ENCODE measurements around the gene LRRC56. TPM values are rescaled to one million over a fixed set of nuclear protein-coding genes. Genes with fewer than 3 reads are reported as not detected.

Gene LRRC56
- total RNA-seq, 2 experiments from 2014 or later = 2.4 TPM

- Mint-ChIP-seq H3K36me3 (ENCODE audit: low read depth) (peaks cover 37% of the 10 kb centered on the region), H3K9me3 (peaks cover 2% of the 10 kb centered on the region), H3K4me3 (no peak overlapping the region), H3K27ac (no peak overlapping the region), H3K4me1 (ENCODE audit: low read depth) (no peaks in the 10 kb centered on the region), H3K27me3 (no peaks in the 10 kb centered on the region)
- no peak for ATAC-seq (ENCODE audit: poor library complexity)
- TF ChIP-seq CTCF (IDR thresholded peaks at IDR 0.05) = no peak
- POLR2A ChIA-PET = no interaction called here
- Histone ChIP-seq H3K27ac (ENCODE audit: low read depth in 1 of 2, low read length in 2 of 2) (no peak overlapping the region), H3K27me3 (ENCODE audit: control insufficient read depth in 1 of 2, insufficient read depth in 2 of 2, low read length in 2 of 2) (no peaks in the 10 kb centered on the region), H3K36me3 (ENCODE audit: insufficient read depth, low read length) (peaks cover 11% of the 10 kb centered on the region), H3K4me1 (ENCODE audit: insufficient read depth, low read length) (peaks cover 3% of the 10 kb centered on the region), H3K4me3 (ENCODE audit: low read length) (no peak overlapping the region), H3K9me3 (ENCODE audit: control insufficient read depth in 1 of 2, insufficient read depth in 1 of 2, low read length in 2 of 2) (peaks cover 6 to 16% of the 10 kb centered on the region in 2 experiments)
- DNase-seq = no peak
- intact Hi-C loops (cut with DNase I, micrococcal nuclease) = loop anchor here in 1 of 2 experiments (10.0 kb wide), 1 partner anchor 208 kb away; the partner anchor contains the start of gene IFITM2
- CTCF ChIA-PET = no interaction called here
Observed at GRCh38 chr11:512761-513595, 24.3 kb upstream of the LRRC56 start.

- DNase-seq (no peak), ATAC-seq (ENCODE audit: poor library complexity) (no peak)
- intact Hi-C loops (cut with DNase I, micrococcal nuclease) = loop anchor here in 1 of 2 experiments (10.0 kb wide), 1 partner anchor 210 kb away; the partner anchor contains the start of gene IFITM2
- no peak overlapping the region for H3K27ac ChIP-seq (ENCODE audit: low read depth in 1 of 2, low read length in 2 of 2)
- TF ChIP-seq CTCF (IDR thresholded peaks at IDR 0.05) = no peak
- CTCF ChIA-PET = no interaction called here
- peaks cover 6 to 16% of the 10 kb centered on the region in 2 experiments for H3K9me3 ChIP-seq (ENCODE audit: control insufficient read depth in 1 of 2, insufficient read depth in 1 of 2, low read length in 2 of 2)
- Mint-ChIP-seq H3K27me3 (no peaks in the 10 kb centered on the region), H3K9me3 (peaks cover 2% of the 10 kb centered on the region), H3K4me3 (no peak overlapping the region), H3K27ac (no peak overlapping the region), H3K4me1 (ENCODE audit: low read depth) (peaks cover 4% of the 10 kb centered on the region), H3K36me3 (ENCODE audit: low read depth) (peaks cover 32% of the 10 kb centered on the region)
- no peak overlapping the region for H3K4me3 ChIP-seq (ENCODE audit: low read length)
- H3K36me3 ChIP-seq (ENCODE audit: insufficient read depth, low read length) = peaks cover 5% of the 10 kb centered on the region
- POLR2A ChIA-PET = interaction anchor here (1.2 kb wide), 1 partner anchor 307 kb away, joined by 3 read pairs; the partner anchor contains the start of genes BET1L and RIC8A
- H3K27me3 ChIP-seq (ENCODE audit: control insufficient read depth in 1 of 2, insufficient read depth in 2 of 2, low read length in 2 of 2) = no peaks in the 10 kb centered on the region
- peaks cover 8% of the 10 kb centered on the region for H3K4me1 ChIP-seq (ENCODE audit: insufficient read depth, low read length)
Observed at GRCh38 chr11:514606-515005, 22.7 kb upstream of the LRRC56 start.

GRCh38 chr11:515131-515530 is 22.2 kb upstream of the LRRC56 start:
- H3K4me3 Mint-ChIP-seq = peak overlapping the region; percentile 10
- ChIA-PET CTCF (no interaction called here), POLR2A (interaction anchor here (1.2 kb wide), 1 partner anchor 308 kb away, joined by 3 read pairs; the partner anchor contains the start of genes BET1L and RIC8A)
- no peaks in the 10 kb centered on the region for H3K27me3 Mint-ChIP-seq
- ATAC-seq (ENCODE audit: poor library complexity) (no peak), DNase-seq (no peak)
- Histone ChIP-seq H3K27ac (ENCODE audit: low read depth in 1 of 2, low read length in 2 of 2) (no peak overlapping the region), H3K27me3 (ENCODE audit: control insufficient read depth in 1 of 2, insufficient read depth in 2 of 2, low read length in 2 of 2) (no peaks in the 10 kb centered on the region), H3K36me3 (ENCODE audit: insufficient read depth, low read length) (no peaks in the 10 kb centered on the region), H3K9me3 (ENCODE audit: control insufficient read depth in 1 of 2, insufficient read depth in 1 of 2, low read length in 2 of 2) (peaks cover 6 to 16% of the 10 kb centered on the region in 2 experiments), H3K4me3 (ENCODE audit: low read length) (no peak overlapping the region), H3K4me1 (ENCODE audit: insufficient read depth, low read length) (peaks cover 8% of the 10 kb centered on the region)
- peaks cover 4% of the 10 kb centered on the region for H3K4me1 Mint-ChIP-seq (ENCODE audit: low read depth)
- H3K27ac Mint-ChIP-seq = no peak overlapping the region
- H3K9me3 Mint-ChIP-seq = peaks cover 2% of the 10 kb centered on the region
- intact Hi-C loops (cut with DNase I, micrococcal nuclease) = loop anchor here in 1 of 2 experiments (10.0 kb wide), 1 partner anchor 210 kb away; the partner anchor contains the start of gene IFITM2
- peaks cover 28% of the 10 kb centered on the region for H3K36me3 Mint-ChIP-seq (ENCODE audit: low read depth)
- no peak for TF ChIP-seq CTCF (IDR thresholded peaks at IDR 0.05)

Data from CD4-positive, alpha-beta T cell (primary cell).